Left lobe of liver (tissue), 2 donors: ENCODE measurements around the gene SLC16A3. TPM values are rescaled to one million over a fixed set of nuclear protein-coding genes. Genes with fewer than 3 reads are reported as not detected.
"Not testable (repeated sequence)": the region's sequence is repeated elsewhere in the genome, so short reads cannot be mapped to it uniquely, and the experiment has no call there.

Source experiments
- ATAC-seq: fragments of 200-7000 bp; cut with Tn5 transposase; one replicate; pipeline ENCODE4 v1.9.1; 2020; ENCODE audit warnings: mild to moderate bottlenecking, moderate library complexity
- DNase-seq: peaks from one replicate; pipeline ENCODE4 v3.0.0-alpha.2; 2020; ENCODE audit warnings: low spot score
- total RNA-seq: library from RNA; stranded (reverse); gene quantifications from one replicate; pipeline ENCODE4 v1.2.1, GENCODE V29; 2021
- donor health status: DM: no; HTN: no; CAD: no; lungs with moderate emphysema.
- donor health status: DM: no; HTN: yes; CAD: no.

SLC16A3 gene
- total RNA-seq, 1 donor from 2014 or later = 6.9 TPM

GRCh38 chr17:82203920-82204319 lies 24.9 kb upstream of the SLC16A3 start:
- ATAC-seq (no peak), DNase-seq (no peak)

- ATAC-seq (no peak), DNase-seq (no peak)
Measured at GRCh38 chr17:82204831-82205719, 23.8 kb upstream of the SLC16A3 start.

- peak; percentile 95 for ATAC-seq
Measured at GRCh38 chr17:82205720-82206508, 22.9 kb upstream of the SLC16A3 start.

GRCh38 chr17:82210655-82211054 lies 18.2 kb upstream of the SLC16A3 start:
- not testable (repeated sequence) for DNase-seq, ATAC-seq

More at GRCh38 chr17:82205720-82206508, 22.9 kb upstream of the SLC16A3 start:
- peak; percentile 81 for DNase-seq

- peak; percentile 90 for ATAC-seq
- DNase-seq = peak; percentile 85
Measured at GRCh38 chr17:82212331-82213250, 16.3 kb upstream of the SLC16A3 start, which contains the start of gene CCDC57. Gene CCDC57 (minus strand): TSS chr17:82212842. CDS start chr17:82201944, 10,898 bp downstream.

- DNase-seq = peak; percentile 53
- ATAC-seq = peak; percentile 42
Measured at GRCh38 chr17:82213251-82214011, 15.4 kb upstream of the SLC16A3 start.

- DNase-seq = no peak
- no peak for ATAC-seq
Measured at GRCh38 chr17:82214012-82214628, 14.7 kb upstream of the SLC16A3 start.

GRCh38 chr17:82215095-82215971 lies 13.5 kb upstream of the SLC16A3 start:
- no peak for ATAC-seq
- no peak for DNase-seq

- DNase-seq (no peak), ATAC-seq (no peak)
Measured at GRCh38 chr17:82215972-82216300, 12.9 kb upstream of the SLC16A3 start.

- peak; percentile 47 for ATAC-seq
Measured at GRCh38 chr17:82216301-82217119, 12.3 kb upstream of the SLC16A3 start.

GRCh38 chr17:82217120-82217529 lies 11.7 kb upstream of the SLC16A3 start:
- ATAC-seq (no peak), DNase-seq (peak; percentile 66)

More at GRCh38 chr17:82216301-82217119, 12.3 kb upstream of the SLC16A3 start:
- peak; percentile 70 for DNase-seq

GRCh38 chr17:82217530-82218204 lies 11.2 kb upstream of the SLC16A3 start:
- peak; percentile 16 for ATAC-seq
- peak; percentile 72 for DNase-seq

- no peak for DNase-seq
- ATAC-seq = no peak
Measured at GRCh38 chr17:82218349-82219075, 10.3 kb upstream of the SLC16A3 start.

- ATAC-seq (no peak), DNase-seq (no peak)
Measured at GRCh38 chr17:82219083-82219482, 9.8 kb upstream of the SLC16A3 start.

- ATAC-seq (no peak), DNase-seq (no peak)
Measured at GRCh38 chr17:82219753-82220709, 8.8 kb upstream of the SLC16A3 start.
